ENCODE results near the gene CD69. TPM values are rescaled to one million over a fixed set of nuclear protein-coding genes. Genes with fewer than 3 reads are reported as not detected.
"Not testable (repeated sequence)": the region's sequence is repeated elsewhere in the genome, so short reads cannot be mapped to it uniquely, and the experiment has no call there.

CD69 gene
- total and polyA plus RNA-seq, 2 donors (not counting 3 experiments of a cell fraction or from before 2014, with no cell fraction given): 0.49 to 4.4 TPM

- intact Hi-C loops (cut with micrococcal nuclease) (no loop called here), dilution Hi-C loops (cut with MboI; ENCODE audit: extremely low pct_ligation_motif_present, low sequenced_read_pairs) (no loop called here)
- H3K9me1 ChIP-seq (replicated peaks; ENCODE audit: control insufficient read depth, extremely low read depth, insufficient read depth, low read length): no peaks in the 10 kb centered on the region
- H3K9ac ChIP-seq (replicated peaks; ENCODE audit: extremely low read depth, insufficient read depth, low read length): no peak overlapping the region
- ChIA-PET CTCF (interaction anchor here (1.0 to 4.2 kb wide), 4 partner anchors 9 to 436 kb away, joined by 3 to 25 read pairs (median 3); no protein-coding TSS in a partner anchor), POLR2A (no interaction called here)
- H3K36me3 ChIP-seq (ENCODE audit: control insufficient read depth in 2 of 2, extremely low read depth in 1 of 2, insufficient read depth in 2 of 2, low read length in 2 of 2): no peaks in the 10 kb centered on the region
- H3K27ac ChIP-seq (ENCODE audit: insufficient read depth, low read depth, low read length): no peak overlapping the region
- FAIRE-seq: no peak
- no peak for DNase-seq (ENCODE audit: low read depth, low spot score)
- no peak overlapping the region for H2AFZ ChIP-seq (ENCODE audit: low read depth, low read length)
- peaks cover 18% of the 10 kb centered on the region for H3K4me1 ChIP-seq (ENCODE audit: control insufficient read depth, extremely low read depth, insufficient read depth, low read length)
- H3K27me3 ChIP-seq (ENCODE audit: control insufficient read depth in 2 of 2, insufficient read depth in 2 of 2, low read length in 2 of 2): no peaks in the 10 kb centered on the region
- no TSS peak for BruUV-seq (replicated peaks)
- no peaks in the 10 kb centered on the region for H3K79me2 ChIP-seq (ENCODE audit: control insufficient read depth, insufficient read depth, low read length)
- TF ChIP-seq FOS (IDR thresholded peaks at IDR 0.05; ENCODE audit: borderline replicate concordance, insufficient read depth, low read length): no peak
- TF ChIP-seq MYC (IDR thresholded peaks at IDR 0.05; ENCODE audit: low read depth, low read length): no peak
- TF ChIP-seq, protein P1, sequence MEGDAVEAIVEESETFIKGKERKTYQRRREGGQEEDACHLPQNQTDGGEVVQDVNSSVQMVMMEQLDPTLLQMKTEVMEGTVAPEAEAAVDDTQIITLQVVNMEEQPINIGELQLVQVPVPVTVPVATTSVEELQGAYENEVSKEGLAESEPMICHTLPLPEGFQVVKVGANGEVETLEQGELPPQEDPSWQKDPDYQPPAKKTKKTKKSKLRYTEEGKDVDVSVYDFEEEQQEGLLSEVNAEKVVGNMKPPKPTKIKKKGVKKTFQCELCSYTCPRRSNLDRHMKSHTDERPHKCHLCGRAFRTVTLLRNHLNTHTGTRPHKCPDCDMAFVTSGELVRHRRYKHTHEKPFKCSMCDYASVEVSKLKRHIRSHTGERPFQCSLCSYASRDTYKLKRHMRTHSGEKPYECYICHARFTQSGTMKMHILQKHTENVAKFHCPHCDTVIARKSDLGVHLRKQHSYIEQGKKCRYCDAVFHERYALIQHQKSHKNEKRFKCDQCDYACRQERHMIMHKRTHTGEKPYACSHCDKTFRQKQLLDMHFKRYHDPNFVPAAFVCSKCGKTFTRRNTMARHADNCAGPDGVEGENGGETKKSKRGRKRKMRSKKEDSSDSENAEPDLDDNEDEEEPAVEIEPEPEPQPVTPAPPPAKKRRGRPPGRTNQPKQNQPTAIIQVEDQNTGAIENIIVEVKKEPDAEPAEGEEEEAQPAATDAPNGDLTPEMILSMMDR (IDR thresholded peaks at IDR 0.05; ENCODE audit: extremely low read depth in 1 of 2, insufficient read depth in 1 of 2, low read depth in 1 of 2, low read length in 2 of 2): no peak
- TF ChIP-seq GATA2 (IDR thresholded peaks at IDR 0.05; ENCODE audit: insufficient read depth, insufficient read length, low read depth, low read length): no peak
- TF ChIP-seq POLR2A (IDR thresholded peaks at IDR 0.05; ENCODE audit: low read depth, low read length): no peak
- no peak overlapping the region for H3K4me3 ChIP-seq (replicated peaks in 1 of 3; ENCODE audit: insufficient read depth in 1 of 3, low read depth in 1 of 3, low read length in 3 of 3)
- no peaks in the 10 kb centered on the region for H4K20me1 ChIP-seq (replicated peaks; ENCODE audit: control insufficient read depth, extremely low read depth, insufficient read depth, low read length)
- no peak overlapping the region for H3K4me2 ChIP-seq (ENCODE audit: insufficient read depth, low read length)
- H3K9me3 ChIP-seq (replicated peaks; ENCODE audit: control insufficient read depth, insufficient read depth, low read length): no peaks in the 10 kb centered on the region
Measured at GRCh38 chr12:9717070-9717925, 43.4 kb downstream of the CD69 start.

- H3K9ac ChIP-seq (replicated peaks; ENCODE audit: extremely low read depth, insufficient read depth, low read length); H3K4me1 ChIP-seq (ENCODE audit: control insufficient read depth, extremely low read depth, insufficient read depth, low read length); BruUV-seq (replicated peaks); H3K79me2 ChIP-seq (ENCODE audit: control insufficient read depth, insufficient read depth, low read length); H3K36me3 ChIP-seq (ENCODE audit: control insufficient read depth in 2 of 2, extremely low read depth in 1 of 2, insufficient read depth in 2 of 2, low read length in 2 of 2); H3K27me3 ChIP-seq (ENCODE audit: control insufficient read depth in 2 of 2, insufficient read depth in 2 of 2, low read length in 2 of 2); DNase-seq (ENCODE audit: low read depth, low spot score); intact Hi-C loops (cut with micrococcal nuclease); H3K9me3 ChIP-seq (replicated peaks; ENCODE audit: control insufficient read depth, insufficient read depth, low read length); H3K27ac ChIP-seq (ENCODE audit: insufficient read depth, low read depth, low read length); H3K4me3 ChIP-seq (replicated peaks in 1 of 3; ENCODE audit: insufficient read depth in 1 of 3, low read depth in 1 of 3, low read length in 3 of 3); H3K4me2 ChIP-seq (ENCODE audit: insufficient read depth, low read length); dilution Hi-C loops (cut with MboI; ENCODE audit: extremely low pct_ligation_motif_present, low sequenced_read_pairs); POLR2A ChIA-PET; H4K20me1 ChIP-seq (replicated peaks; ENCODE audit: control insufficient read depth, extremely low read depth, insufficient read depth, low read length); H2AFZ ChIP-seq (ENCODE audit: low read depth, low read length); H3K9me1 ChIP-seq (replicated peaks; ENCODE audit: control insufficient read depth, extremely low read depth, insufficient read depth, low read length): not testable (repeated sequence)
- FAIRE-seq: peak; percentile 42
- CTCF ChIA-PET: interaction anchor here (1.2 kb wide), 1 partner anchor 10 kb away, joined by 3 read pairs; no protein-coding TSS in a partner anchor
Measured at GRCh38 chr12:9713032-9713558, 47.6 kb downstream of the CD69 start.

Data from endothelial cell of umbilical vein (primary cell).